GM12878 (cell line): ENCODE measurements around the gene AIFM3. TPM values are rescaled to one million over a fixed set of nuclear protein-coding genes. Genes with fewer than 3 reads are reported as not detected.

Experiments used
- BCL3 ChIP-seq: IDR thresholded peaks from 2 replicates; pipeline ENCODE4 v1.6.1; 2011; ENCODE audit warnings: borderline replicate concordance, low read depth, mild to moderate bottlenecking, moderate library complexity, low read length; ENCODE audit not compliant: insufficient read depth, poor library complexity, severe bottlenecking
- EGR1 ChIP-seq, 2 experiments: IDR thresholded peaks; 1 replicate in 1 of 2; 2 replicates in 1 of 2; pipeline ENCODE4 v1.6.1; 2011 to 2012; ENCODE audit warnings: low read depth in 2 of 2, low read length in 2 of 2, borderline replicate concordance in 1 of 2, mild to moderate bottlenecking in 1 of 2, moderate library complexity in 1 of 2
- EP300 ChIP-seq, 2 experiments: fragments of 150-350 bp in 1 of 2; IDR thresholded peaks; 2 replicates each; pipeline ENCODE4 v1.6.1; 2011 to 2012; ENCODE audit warnings: low read depth in 2 of 2, low read length in 2 of 2, borderline replicate concordance in 1 of 2, improper control_type of control experiment in 1 of 2, inconsistent platforms in 1 of 2; ENCODE audit not compliant: control insufficient read depth in 1 of 2
- HDAC2 ChIP-seq: fragments of 200-600 bp; sonication (generic); IDR thresholded peaks from 2 replicates; pipeline ENCODE4 v1.6.1; 2017
- USF1 ChIP-seq: IDR thresholded peaks from 2 replicates; pipeline ENCODE4 v1.6.1; 2011; ENCODE audit warnings: borderline replicate concordance, low read depth, mild to moderate bottlenecking, moderate library complexity, mixed read lengths, low read length; ENCODE audit not compliant: insufficient read depth; ENCODE audit errors: extremely low read length
- ZBTB11 ChIP-seq: fragments of 450-650 bp; formaldehyde crosslinking; IDR thresholded peaks from 2 replicates; pipeline ENCODE4 v1.5.0; 2022; ENCODE audit warnings: mild to moderate bottlenecking, missing genetic modification characterization
- ZNF622 ChIP-seq: fragments of 450-650 bp; IDR thresholded peaks from 2 replicates; pipeline ENCODE4 v1.6.1; 2017; ENCODE audit warnings: mild to moderate bottlenecking, inconsistent platforms
- polyA plus RNA-seq, 11 experiments: library from polyadenylated mRNA; depleted of rRNA in 4 of 11; unstranded in 6 of 11; stranded (reverse) in 5 of 11; fragments of >200 nt; fragmentation: Nextera tagmentation in 4 of 11; fragmentation: Illumina TruSeq in 1 of 11; extraction: Ambion mirVana in 4 of 11; extraction: Trizol in 1 of 11; gene quantifications; 1 replicate in 1 of 11; 2 replicates in 10 of 11; pipeline versions ENCODE4 v1.2.1 to v1.2.3, GENCODE V29; 2011 to 2016; ENCODE audit warnings: inconsistent platforms in 2 of 11, missing spikeins in 2 of 11, low read depth in 1 of 11
- total RNA-seq, 4 experiments: library from RNA; depleted of rRNA in 3 of 4; stranded (reverse); fragments of >200 nt in 3 of 4; fragmentation: Illumina TruSeq in 1 of 4; extraction: Trizol in 1 of 4; gene quantifications; 2 replicates each; pipeline versions ENCODE4 v1.2.1 to v1.2.3, GENCODE V29; 2013 to 2021

Gene AIFM3
- total and polyA plus RNA-seq, 10 of the 15 experiments (the other 5 are each of a cell fraction or from before 2014, with no cell fraction given), result 0.06 to 0.34 (median 0.21) TPM; not detected in 6

GRCh38 chr22:20980523-20980922 is 13.5 kb downstream of the AIFM3 start (continued):
- TF ChIP-seq ZBTB11 (CRISPR knock-in tag) (no peak), ZNF622 (no peak), HDAC2 (no peak), BCL3 (no peak), EGR1 (IDR thresholded peaks at IDR 0.05; ENCODE audit: borderline replicate concordance in 1 of 2, low read depth in 2 of 2, low read length in 2 of 2) (no peak), USF1 (no peak), EP300 (IDR thresholded peaks at IDR 0.05; ENCODE audit: borderline replicate concordance in 1 of 2, control insufficient read depth in 1 of 2, low read depth in 2 of 2, low read length in 2 of 2) (no peak)
